SK-N-MC (cell line): ENCODE measurements around the gene TSC2.

Experiments used
- DNase-seq: peaks from one replicate; pipeline ENCODE4 v3.0.0-alpha.2; 2011; ENCODE audit warnings: low read depth, low spot score
- H3K27ac ChIP-seq: fragments of 200-600 bp; sonication (generic); 2 replicates; pipeline ENCODE4 v1.5.1; 2016; ENCODE audit warnings: mixed run types
- H3K36me3 ChIP-seq: fragments of 200-600 bp; sonication (generic); 2 replicates; pipeline ENCODE4 v1.6.1; 2017; ENCODE audit warnings: antibody characterized with exemption, low read length, mixed read lengths; ENCODE audit not compliant: insufficient read depth
- H3K4me3 ChIP-seq: fragments of 200-600 bp; sonication (generic); 2 replicates; pipeline ENCODE4 v1.5.1; 2016
- H3K9ac ChIP-seq: fragments of 200-600 bp; sonication (generic); 2 replicates; pipeline ENCODE4 v1.8.0; 2017; ENCODE audit warnings: mixed run types, mixed read lengths; ENCODE audit not compliant: insufficient read length
- H3K9me3 ChIP-seq: fragments of 200-600 bp; sonication (generic); 2 replicates; pipeline ENCODE4 v1.6.1; 2017; ENCODE audit warnings: low read depth, mild to moderate bottlenecking, antibody characterized with exemption, low read length, moderate library complexity, mixed read lengths
- EZH2 ChIP-seq: fragments of 200-600 bp; sonication (generic); IDR thresholded peaks from one replicate; pipeline ENCODE4 v1.6.1; 2017; ENCODE audit warnings: antibody characterized with exemption
- FOXP2 ChIP-seq: optimal IDR thresholded peaks from 2 replicates; pipeline ENCODE3; 2011; ENCODE audit warnings: mild to moderate bottlenecking, moderate library complexity; ENCODE audit not compliant: insufficient read depth; ENCODE audit errors: extremely low read length, control extremely low read depth
- POLR2AphosphoS5 ChIP-seq: IDR thresholded peaks from 2 replicates; pipeline ENCODE4 v1.6.1; 2012; ENCODE audit warnings: mild to moderate bottlenecking, low read depth, low read length, borderline replicate concordance

TSC2 gene

DNA sequence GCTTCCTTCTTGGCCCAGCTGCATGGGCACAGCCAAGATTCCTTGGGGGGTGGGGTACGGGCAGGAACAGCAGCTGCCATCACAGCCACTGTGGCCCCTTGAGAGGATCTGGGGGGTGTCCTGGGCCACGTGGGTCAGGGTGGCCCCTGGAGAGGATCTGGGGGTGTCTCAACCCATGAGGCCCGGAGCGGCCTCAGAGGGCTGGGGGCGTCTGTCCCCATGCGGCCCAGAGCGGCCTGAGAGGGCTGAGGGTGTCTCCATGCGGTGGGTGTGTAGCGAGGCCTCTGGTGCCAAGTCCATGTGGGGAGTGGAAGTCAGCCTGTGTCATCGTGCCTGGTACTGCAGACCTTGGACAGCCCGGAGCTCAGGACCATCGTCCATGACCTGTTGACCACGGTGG is 13.7 kb downstream of the TSC2 start:
- no peak for DNase-seq
- Histone ChIP-seq H3K9me3 (no peaks in the 10 kb centered on the region), H3K36me3 (peaks cover 12% of the 10 kb centered on the region), H3K9ac (no peak overlapping the region), H3K27ac (no peak overlapping the region), H3K4me3 (no peak overlapping the region)
- no peak for TF ChIP-seq POLR2AphosphoS5
- no peak for TF ChIP-seq EZH2
- no peak for TF ChIP-seq FOXP2

GRCh38 chr16:2062801-2063200 is 15.0 kb downstream of the TSC2 start:
- no peak for DNase-seq
- Histone ChIP-seq H3K36me3 (peaks cover 12% of the 10 kb centered on the region), H3K4me3 (no peak overlapping the region), H3K27ac (no peak overlapping the region), H3K9me3 (no peaks in the 10 kb centered on the region), H3K9ac (no peak overlapping the region)
- TF ChIP-seq EZH2 (no peak), FOXP2 (no peak), POLR2AphosphoS5 (no peak)

DNA sequence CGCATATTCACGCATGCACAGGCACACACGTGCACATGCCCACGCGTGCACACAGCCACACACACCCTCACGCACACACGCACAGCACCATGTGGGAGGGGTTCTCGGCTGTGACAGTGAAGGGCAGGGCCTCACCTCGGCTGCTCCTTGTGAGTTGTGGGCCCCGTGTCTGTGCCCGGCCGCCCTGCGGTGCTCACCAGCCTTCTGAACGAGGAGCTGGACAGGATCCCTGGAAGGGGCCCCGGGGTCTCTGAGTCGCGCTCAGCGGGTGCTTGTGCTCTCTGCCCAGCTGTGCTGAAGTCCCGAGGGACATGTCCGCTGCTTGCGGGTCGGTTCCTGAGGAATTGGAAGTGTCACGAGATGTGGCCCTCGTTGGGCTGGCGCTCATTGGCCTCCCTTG is 16.1 kb downstream of the TSC2 start:
- H3K36me3 ChIP-seq: peaks cover 12% of the 10 kb centered on the region
- H3K27ac ChIP-seq: no peak overlapping the region
- DNase-seq: no peak
- TF ChIP-seq EZH2 (no peak), POLR2AphosphoS5 (no peak), FOXP2 (no peak)
- H3K4me3 ChIP-seq: no peak overlapping the region
- no peak overlapping the region for H3K9ac ChIP-seq
- H3K9me3 ChIP-seq: no peaks in the 10 kb centered on the region

DNA sequence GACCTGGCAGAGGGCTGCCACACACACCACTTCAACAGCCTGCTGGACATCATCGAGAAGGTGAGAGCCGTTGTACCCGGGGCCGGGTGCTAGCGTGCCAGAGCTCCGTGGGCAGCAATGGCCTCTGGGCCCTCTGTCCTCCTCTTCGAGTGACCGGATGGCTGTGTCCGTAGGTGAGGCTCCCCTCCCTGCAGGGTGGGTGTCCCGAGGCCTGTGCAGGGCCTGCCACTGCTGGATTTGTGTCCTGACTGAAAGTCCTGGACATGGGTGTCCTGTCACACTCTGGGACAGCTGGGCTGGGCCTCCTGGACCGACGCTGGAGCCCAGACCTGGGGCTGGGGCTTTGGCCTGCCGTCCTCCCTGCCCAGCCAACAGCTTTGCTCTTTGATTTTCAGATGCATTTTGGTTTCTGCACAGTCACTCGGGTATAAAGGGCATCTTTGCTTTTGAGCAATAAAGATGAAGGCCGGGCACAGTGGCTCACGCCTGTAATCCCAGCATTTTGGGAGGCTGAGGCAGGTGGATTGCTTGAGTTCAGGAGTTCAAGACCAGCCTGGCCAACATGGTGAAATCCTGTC is 16.7 kb downstream of the TSC2 start:
- DNase-seq: no peak
- no peak overlapping the region for H3K9ac ChIP-seq
- TF ChIP-seq FOXP2 (no peak), POLR2AphosphoS5 (no peak), EZH2 (no peak)
- H3K9me3 ChIP-seq: no peaks in the 10 kb centered on the region
- H3K36me3 ChIP-seq: peaks cover 12% of the 10 kb centered on the region
- no peak overlapping the region for H3K4me3 ChIP-seq
- H3K27ac ChIP-seq: no peak overlapping the region

- no peak for DNase-seq
- H3K9me3 ChIP-seq: no peaks in the 10 kb centered on the region
- H3K9ac ChIP-seq: no peak overlapping the region
- H3K27ac ChIP-seq: no peak overlapping the region
- TF ChIP-seq FOXP2: no peak
- TF ChIP-seq POLR2AphosphoS5: no peak
- TF ChIP-seq EZH2: no peak
- no peak overlapping the region for H3K4me3 ChIP-seq
- peaks cover 10% of the 10 kb centered on the region for H3K36me3 ChIP-seq
Observed at GRCh38 chr16:2066139-2066538, 18.4 kb downstream of the TSC2 start.

GRCh38 chr16:2070576-2071453 is 23.0 kb downstream of the TSC2 start:
- no peak overlapping the region for H3K4me3 ChIP-seq
- DNase-seq: no peak
- no peak overlapping the region for H3K9ac ChIP-seq
- peaks cover 6% of the 10 kb centered on the region for H3K36me3 ChIP-seq
- TF ChIP-seq POLR2AphosphoS5 (no peak), FOXP2 (no peak), EZH2 (no peak)
- H3K27ac ChIP-seq: no peak overlapping the region
- no peaks in the 10 kb centered on the region for H3K9me3 ChIP-seq

- Histone ChIP-seq H3K9ac (no peak overlapping the region), H3K4me3 (no peak overlapping the region), H3K9me3 (no peaks in the 10 kb centered on the region), H3K36me3 (no peaks in the 10 kb centered on the region; the same call in 1 of the 2 replicates), H3K27ac (no peak overlapping the region)
- TF ChIP-seq EZH2 (no peak), FOXP2 (no peak), POLR2AphosphoS5 (no peak)
- no peak for DNase-seq
Observed at GRCh38 chr16:2071454-2072202, 23.8 kb downstream of the TSC2 start.

DNA sequence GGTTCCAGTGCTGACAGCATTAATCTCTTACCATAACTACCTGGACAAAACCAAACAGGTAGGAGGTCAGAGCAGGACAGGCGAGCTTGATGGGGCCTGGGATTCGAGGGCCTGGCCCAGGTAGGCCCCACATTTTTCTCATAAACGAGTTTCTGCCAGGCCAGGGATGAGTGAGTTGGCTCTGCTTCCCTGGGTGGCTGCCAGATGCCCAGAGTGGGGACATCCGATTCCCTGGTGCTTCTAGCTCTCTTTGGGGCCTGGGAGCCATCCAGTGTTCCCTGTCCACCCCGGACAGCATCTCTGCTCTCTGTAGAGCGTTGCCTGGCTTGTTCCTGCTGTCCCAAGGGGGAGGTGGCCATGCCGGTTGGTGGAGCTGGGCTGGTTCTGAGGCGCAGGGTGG is 25.1 kb downstream of the TSC2 start:
- Histone ChIP-seq H3K9ac (no peak overlapping the region), H3K27ac (no peak overlapping the region), H3K4me3 (no peak overlapping the region), H3K36me3 (no peaks in the 10 kb centered on the region; the same call in 1 of the 2 replicates), H3K9me3 (no peaks in the 10 kb centered on the region)
- TF ChIP-seq POLR2AphosphoS5 (no peak), EZH2 (no peak), FOXP2 (no peak)
- no peak for DNase-seq
